NCI-H1694 (cell line): Measurements from ENCODE around the gene KDM4B.

Experiments
- DNase-seq: peaks from one replicate; lab custom pipeline; 2025; lab: John Stamatoyannopoulos, UW

KDM4B gene

GRCh38 chr19:5122671-5123409 is 153.9 kb downstream of the KDM4B start:
- no peak for DNase-seq

GRCh38 chr19:5123646-5124045 is 154.7 kb downstream of the KDM4B start:
- DNase-seq: no peak

GRCh38 chr19:5124111-5124855 is 155.4 kb downstream of the KDM4B start:
- DNase-seq: no peak

- DNase-seq: no peak
Measured at GRCh38 chr19:5125376-5125775, 156.5 kb downstream of the KDM4B start.

GRCh38 chr19:5125797-5126497 is 157.0 kb downstream of the KDM4B start:
- no peak for DNase-seq

- no peak for DNase-seq
Measured at GRCh38 chr19:5126498-5127223, 157.7 kb downstream of the KDM4B start.

- DNase-seq: no peak
Measured at GRCh38 chr19:5127717-5128116, 158.8 kb downstream of the KDM4B start.

- DNase-seq: no peak
Measured at GRCh38 chr19:5128251-5128935, 159.5 kb downstream of the KDM4B start.

- no peak for DNase-seq
Measured at GRCh38 chr19:5128936-5129389, 160.1 kb downstream of the KDM4B start.

GRCh38 chr19:5129691-5130090 is 160.8 kb downstream of the KDM4B start:
- DNase-seq: no peak

GRCh38 chr19:5130371-5131030 is 161.6 kb downstream of the KDM4B start:
- DNase-seq: no peak

GRCh38 chr19:5131031-5131505 is 162.2 kb downstream of the KDM4B start:
- no peak for DNase-seq

GRCh38 chr19:5131506-5132205 is 162.7 kb downstream of the KDM4B start:
- DNase-seq: no peak

- DNase-seq: no peak
Measured at GRCh38 chr19:5132206-5132560, 163.3 kb downstream of the KDM4B start.

- no peak for DNase-seq
Measured at GRCh38 chr19:5132698-5133651, 164.1 kb downstream of the KDM4B start.

GRCh38 chr19:5133986-5134595 is 165.2 kb downstream of the KDM4B start:
- DNase-seq: no peak

GRCh38 chr19:5134691-5135090 is 165.8 kb downstream of the KDM4B start:
- no peak for DNase-seq

GRCh38 chr19:5136073-5136855 is 167.4 kb downstream of the KDM4B start:
- no peak for DNase-seq
